Measurements from ENCODE around the gene TSC22D3. TPM values are rescaled to one million over a fixed set of nuclear protein-coding genes. Genes with fewer than 3 reads are reported as not detected.

Gene TSC22D3
- total and polyA plus RNA-seq, 9 donors: 39.5 to 82.9 (median 64.3) TPM

- Histone ChIP-seq H3K9me3 (replicated peaks; ENCODE audit: control insufficient read depth, low read depth, low read length) (no peaks in the 10 kb centered on the region), H3K27ac (ENCODE audit: low read length) (no peak overlapping the region), H3K4me1 (ENCODE audit: control insufficient read depth, insufficient read depth, low read length) (peaks cover 2% of the 10 kb centered on the region), H3K36me3 (ENCODE audit: control insufficient read depth, insufficient read depth, low read length) (no peaks in the 10 kb centered on the region), H3K27me3 (ENCODE audit: control insufficient read depth, insufficient read depth, low read length) (peaks cover 21% of the 10 kb centered on the region), H3K4me3 (ENCODE audit: low read length) (no peak overlapping the region)
- no peak for DNase-seq
- WGBS (ENCODE audit: insufficient coverage): 94% methylated on average over 5 of the region's 9 CpGs
Observed at GRCh38 chrX:107780525-107780924, 4.9 kb upstream of the TSC22D3 start.

DNA sequence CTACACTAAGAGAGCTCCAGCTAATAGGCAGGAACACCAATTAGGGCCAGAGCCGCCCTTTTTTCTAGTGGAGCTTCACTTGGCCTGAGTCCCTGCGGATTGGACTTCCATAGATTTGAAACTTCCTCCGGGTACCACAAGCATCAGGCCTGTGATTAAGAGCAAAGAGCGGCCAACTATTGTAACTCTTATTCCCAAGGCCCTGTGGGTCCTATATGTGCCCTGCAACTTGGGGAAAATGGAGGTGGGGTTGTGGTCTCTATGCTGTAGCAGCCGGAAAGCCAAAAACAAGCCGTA is 1.9 kb upstream of the TSC22D3 start, which contains the start of gene NCBP2L:
TSS of gene NCBP2L (plus strand) at position 198 of the 297 bp plus-strand sequence. CDS start 16,488 bp downstream, outside the sequence.
- 38% methylated on average over 2 of the region's 6 CpGs for WGBS (ENCODE audit: insufficient coverage)
- Histone ChIP-seq H3K9me3 (replicated peaks; ENCODE audit: control insufficient read depth, low read depth, low read length) (no peaks in the 10 kb centered on the region), H3K27ac (ENCODE audit: low read length) (peak within 1 kb of the TSS; percentile 42), H3K27me3 (ENCODE audit: control insufficient read depth, insufficient read depth, low read length) (peaks cover 46% of the 10 kb centered on the region), H3K4me1 (ENCODE audit: control insufficient read depth, insufficient read depth, low read length) (peaks cover 4% of the 10 kb centered on the region), H3K4me3 (ENCODE audit: low read length) (peak within 1 kb of the TSS; percentile 52), H3K36me3 (ENCODE audit: control insufficient read depth, insufficient read depth, low read length) (no peaks in the 10 kb centered on the region)
- no peak for DNase-seq

- H3K9me3 ChIP-seq (replicated peaks; ENCODE audit: control insufficient read depth, low read depth, low read length): no peaks in the 10 kb centered on the region
- WGBS (ENCODE audit: insufficient coverage): 12% methylated on average over 15 of the region's 20 CpGs
- peak overlapping the region; percentile 52 for H3K4me3 ChIP-seq (ENCODE audit: low read length)
- peak; percentile 94 for DNase-seq
- peaks cover 4% of the 10 kb centered on the region for H3K4me1 ChIP-seq (ENCODE audit: control insufficient read depth, insufficient read depth, low read length)
- H3K27me3 ChIP-seq (ENCODE audit: control insufficient read depth, insufficient read depth, low read length): peaks cover 50% of the 10 kb centered on the region
- no peaks in the 10 kb centered on the region for H3K36me3 ChIP-seq (ENCODE audit: control insufficient read depth, insufficient read depth, low read length)
- H3K27ac ChIP-seq (ENCODE audit: low read length): peak overlapping the region; percentile 42
Observed at GRCh38 chrX:107776649-107777535, 1.3 kb upstream of the TSC22D3 start.

DNA sequence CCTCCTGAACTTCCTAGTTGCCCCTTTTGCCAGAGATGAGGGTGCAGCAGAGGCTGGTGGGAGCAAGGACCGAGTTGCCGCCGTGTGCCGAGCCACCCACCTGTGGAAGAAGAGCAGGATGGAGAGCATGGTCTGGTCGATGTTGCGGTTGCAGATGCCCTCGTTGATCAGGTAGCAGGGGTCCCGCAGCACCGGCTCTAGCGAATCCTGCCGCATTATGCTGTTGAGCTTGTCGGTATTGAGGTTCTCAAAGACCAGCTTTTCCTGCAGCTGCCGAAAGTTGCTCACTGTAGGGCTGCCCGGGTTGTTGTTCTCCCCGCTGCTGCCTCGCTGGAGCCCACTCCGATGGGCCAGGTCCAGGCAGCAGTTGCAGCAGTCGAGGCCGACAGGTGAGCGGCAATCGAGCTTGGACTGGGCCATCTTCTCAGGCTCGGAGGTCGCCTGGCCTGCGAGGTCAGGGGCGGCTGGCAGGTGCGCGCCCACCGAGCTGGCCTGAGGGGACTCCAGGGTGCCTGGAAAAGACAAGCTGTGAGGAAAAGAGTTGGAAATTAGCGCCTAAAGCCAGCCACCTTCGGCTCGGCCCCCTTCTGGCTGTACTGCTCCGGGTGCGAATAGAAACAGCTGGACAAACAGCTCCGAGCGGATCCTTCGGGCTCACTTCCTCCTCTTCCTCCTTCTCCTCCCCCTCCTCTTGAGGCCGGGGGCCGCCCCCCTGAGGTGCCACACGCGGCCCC is 420 bp downstream of the TSC22D3 start:
- DNase-seq: no peak
- WGBS (ENCODE audit: insufficient coverage): 33% methylated on average over 32 of the region's 40 CpGs
- Histone ChIP-seq H3K4me3 (ENCODE audit: low read length) (peak overlapping the region; percentile 52), H3K36me3 (ENCODE audit: control insufficient read depth, insufficient read depth, low read length) (no peaks in the 10 kb centered on the region), H3K27ac (ENCODE audit: low read length) (peak overlapping the region; percentile 51), H3K27me3 (ENCODE audit: control insufficient read depth, insufficient read depth, low read length) (peaks cover 47% of the 10 kb centered on the region), H3K9me3 (replicated peaks; ENCODE audit: control insufficient read depth, low read depth, low read length) (no peaks in the 10 kb centered on the region), H3K4me1 (ENCODE audit: control insufficient read depth, insufficient read depth, low read length) (peaks cover 4% of the 10 kb centered on the region)

GRCh38 chrX:107773906-107774435 is 1.6 kb downstream of the TSC22D3 start:
- peak overlapping the region; percentile 52 for H3K4me3 ChIP-seq (ENCODE audit: low read length)
- H3K36me3 ChIP-seq (ENCODE audit: control insufficient read depth, insufficient read depth, low read length): no peaks in the 10 kb centered on the region
- DNase-seq: no peak
- WGBS (ENCODE audit: insufficient coverage): 60% methylated on average over 8 of the region's 9 CpGs
- H3K27me3 ChIP-seq (ENCODE audit: control insufficient read depth, insufficient read depth, low read length): peaks cover 48% of the 10 kb centered on the region
- no peaks in the 10 kb centered on the region for H3K9me3 ChIP-seq (replicated peaks; ENCODE audit: control insufficient read depth, low read depth, low read length)
- peaks cover 4% of the 10 kb centered on the region for H3K4me1 ChIP-seq (ENCODE audit: control insufficient read depth, insufficient read depth, low read length)
- no peak overlapping the region for H3K27ac ChIP-seq (ENCODE audit: low read length)

DNA sequence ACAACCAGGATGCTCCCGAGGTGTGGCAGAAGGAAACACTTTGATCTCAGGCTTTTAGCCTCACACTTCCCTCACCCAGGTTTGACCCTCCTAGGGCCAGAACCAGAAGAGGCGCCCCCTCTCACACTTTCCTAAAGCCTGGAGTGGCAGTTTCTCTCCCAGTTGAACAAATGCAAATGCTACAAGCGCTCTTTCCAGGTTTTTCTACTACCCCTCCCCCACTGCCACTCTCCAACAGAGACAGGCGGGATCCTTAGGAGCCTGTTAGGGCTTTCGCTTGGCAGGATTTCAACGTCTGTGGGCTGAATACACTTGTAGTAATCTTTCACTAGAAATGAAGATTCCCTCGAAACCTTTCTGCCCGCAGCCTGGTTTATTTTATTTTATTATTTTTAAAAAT is 2.4 kb downstream of the TSC22D3 start:
- WGBS (ENCODE audit: insufficient coverage): 17% methylated on average over 1 of the region's 8 CpGs
- H3K4me1 ChIP-seq (ENCODE audit: control insufficient read depth, insufficient read depth, low read length): peaks cover 4% of the 10 kb centered on the region
- DNase-seq: no peak
- H3K27ac ChIP-seq (ENCODE audit: low read length): no peak overlapping the region
- no peaks in the 10 kb centered on the region for H3K36me3 ChIP-seq (ENCODE audit: control insufficient read depth, insufficient read depth, low read length)
- no peak overlapping the region for H3K4me3 ChIP-seq (ENCODE audit: low read length)
- H3K27me3 ChIP-seq (ENCODE audit: control insufficient read depth, insufficient read depth, low read length): peaks cover 48% of the 10 kb centered on the region
- no peaks in the 10 kb centered on the region for H3K9me3 ChIP-seq (replicated peaks; ENCODE audit: control insufficient read depth, low read depth, low read length)

DNA sequence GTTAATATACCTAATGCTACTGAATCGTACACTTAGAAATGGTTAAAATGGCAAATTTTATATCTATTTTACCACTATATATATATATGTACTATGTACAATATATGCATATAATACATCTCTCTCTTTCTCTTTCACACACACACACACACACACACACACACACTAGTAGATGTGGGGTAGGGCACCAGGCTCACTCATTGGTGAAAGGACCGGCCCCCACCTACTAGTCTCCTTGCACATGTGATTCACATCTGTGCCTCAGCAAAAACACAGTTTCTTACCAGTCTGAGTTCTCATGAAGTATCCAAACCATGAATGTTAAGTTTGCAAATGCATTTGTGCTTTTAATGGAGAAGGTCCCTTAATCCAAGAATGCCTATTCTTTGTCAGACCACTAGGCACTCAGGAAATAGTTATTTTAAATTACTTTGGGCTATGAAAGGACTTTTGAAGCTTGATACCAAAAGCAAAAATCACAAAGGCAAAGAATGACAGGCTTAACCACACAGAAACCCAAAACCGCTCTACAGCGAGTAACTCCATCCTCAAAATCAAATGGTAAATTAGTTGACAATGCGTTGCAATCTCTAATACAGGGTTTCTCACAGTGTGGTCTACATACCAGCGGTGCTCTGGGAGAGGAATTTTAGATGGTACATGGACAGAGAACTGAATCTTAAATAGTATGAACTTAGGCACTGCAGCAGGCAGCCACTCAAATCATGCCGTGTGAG is 5.8 kb downstream of the TSC22D3 start:
- no peak overlapping the region for H3K4me3 ChIP-seq (ENCODE audit: low read length)
- DNase-seq: no peak
- H3K36me3 ChIP-seq (ENCODE audit: control insufficient read depth, insufficient read depth, low read length): no peaks in the 10 kb centered on the region
- no peaks in the 10 kb centered on the region for H3K9me3 ChIP-seq (replicated peaks; ENCODE audit: control insufficient read depth, low read depth, low read length)
- peaks cover 8% of the 10 kb centered on the region for H3K4me1 ChIP-seq (ENCODE audit: control insufficient read depth, insufficient read depth, low read length)
- whole genome bisulfite sequencing (ENCODE audit: insufficient coverage): 67% methylated on average over 1 of the region's 7 CpGs
- H3K27me3 ChIP-seq (ENCODE audit: control insufficient read depth, insufficient read depth, low read length): peaks cover 47% of the 10 kb centered on the region
- H3K27ac ChIP-seq (ENCODE audit: low read length): no peak overlapping the region

GRCh38 chrX:107768051-107768450 is 7.5 kb downstream of the TSC22D3 start:
- no peak for DNase-seq
- Histone ChIP-seq H3K4me3 (ENCODE audit: low read length) (no peak overlapping the region), H3K9me3 (replicated peaks; ENCODE audit: control insufficient read depth, low read depth, low read length) (no peaks in the 10 kb centered on the region), H3K27ac (ENCODE audit: low read length) (no peak overlapping the region), H3K27me3 (ENCODE audit: control insufficient read depth, insufficient read depth, low read length) (peaks cover 40% of the 10 kb centered on the region), H3K36me3 (ENCODE audit: control insufficient read depth, insufficient read depth, low read length) (no peaks in the 10 kb centered on the region), H3K4me1 (ENCODE audit: control insufficient read depth, insufficient read depth, low read length) (peaks cover 8% of the 10 kb centered on the region)
- 80% methylated on average over 1 of the region's 3 CpGs for WGBS (ENCODE audit: insufficient coverage)

DNA sequence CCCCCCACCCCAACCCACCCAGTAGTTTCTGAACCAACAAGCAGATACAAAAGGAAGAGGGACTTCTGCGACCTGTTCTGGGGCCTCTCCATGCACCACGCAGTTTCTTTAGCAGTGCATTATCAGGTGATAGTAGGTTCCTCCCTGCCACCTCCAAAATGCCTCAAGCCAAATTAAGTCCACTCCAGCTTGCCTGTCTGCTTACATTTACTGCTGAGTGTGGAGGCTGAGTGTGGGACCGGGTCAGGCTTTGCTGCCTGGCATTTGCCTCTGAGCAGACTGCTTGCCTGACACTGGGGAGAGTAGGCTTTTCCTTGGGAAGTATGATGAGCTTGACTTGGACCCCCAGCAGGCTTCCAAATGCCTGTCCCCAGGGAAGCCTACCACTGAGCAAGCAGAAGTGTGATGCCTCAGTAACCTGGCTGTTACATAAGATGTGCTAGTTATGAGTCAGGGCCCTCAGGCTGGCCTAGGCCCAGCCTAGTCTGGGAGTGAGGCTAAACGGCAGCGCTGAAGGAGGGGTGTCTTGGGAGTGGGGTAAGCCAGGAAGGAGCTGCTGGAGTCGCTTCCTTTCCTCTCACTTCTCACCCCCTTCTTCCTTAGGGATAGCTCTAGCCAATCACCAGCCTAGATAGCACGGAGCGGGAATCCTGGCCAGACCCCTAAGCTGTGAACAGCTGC is 9.0 kb downstream of the TSC22D3 start:
- peaks cover 8% of the 10 kb centered on the region for H3K4me1 ChIP-seq (ENCODE audit: control insufficient read depth, insufficient read depth, low read length)
- H3K27ac ChIP-seq (ENCODE audit: low read length): no peak overlapping the region
- H3K36me3 ChIP-seq (ENCODE audit: control insufficient read depth, insufficient read depth, low read length): no peaks in the 10 kb centered on the region
- H3K27me3 ChIP-seq (ENCODE audit: control insufficient read depth, insufficient read depth, low read length): peaks cover 36% of the 10 kb centered on the region
- H3K9me3 ChIP-seq (replicated peaks; ENCODE audit: control insufficient read depth, low read depth, low read length): no peaks in the 10 kb centered on the region
- H3K4me3 ChIP-seq (ENCODE audit: low read length): no peak overlapping the region
- WGBS (ENCODE audit: insufficient coverage): 50% methylated on average over 2 of the region's 8 CpGs
- peak; percentile 77 for DNase-seq
